Neural crest cell (in vitro differentiated cells): ENCODE results near the gene CCDC30. TPM values are rescaled to one million over a fixed set of nuclear protein-coding genes. Genes with fewer than 3 reads are reported as not detected.
A peak's percentile ranks its signal among the peaks of the same experiment; 100 is the strongest.
"Not testable (repeated sequence)": the region's sequence is repeated elsewhere in the genome, so short reads cannot be mapped to it uniquely, and the experiment has no call there.

ENCODE experiments used
- DNase-seq: peaks from one replicate; pipeline ENCODE4 v3.0.0; 2021; ENCODE audit warnings: low read depth, mixed read lengths, low spot score
- H3K27ac Mint-ChIP-seq: one replicate; pipeline ENCODE4 v1.8.0; 2021; ENCODE audit warnings: mild to moderate bottlenecking, mixed read lengths; ENCODE audit not compliant: unreplicated experiment
- H3K27me3 Mint-ChIP-seq: 2 replicates; pipeline ENCODE4 v1.8.0; 2021; ENCODE audit warnings: low read depth, mild to moderate bottlenecking, mixed read lengths
- H3K36me3 Mint-ChIP-seq: 2 replicates; pipeline ENCODE4 v1.8.0; 2021; ENCODE audit warnings: low read depth, mild to moderate bottlenecking, mixed read lengths
- H3K4me1 Mint-ChIP-seq: 2 replicates; pipeline ENCODE4 v1.8.0; 2021; ENCODE audit warnings: mixed read lengths
- H3K4me3 Mint-ChIP-seq: one replicate; pipeline ENCODE4 v1.8.0; 2021; ENCODE audit warnings: mild to moderate bottlenecking, mixed read lengths
- H3K9me3 Mint-ChIP-seq: 2 replicates; pipeline ENCODE4 v1.8.0; 2021; ENCODE audit warnings: mixed read lengths
- total RNA-seq: library from RNA; stranded (reverse); gene quantifications from 2 replicates; pipeline ENCODE4 v1.2.1, GENCODE V29; 2021
- TF ChIP-seq, protein P1 (sequence below): fragments of 200-600 bp; sonication (generic); conservative IDR thresholded peaks from 2 replicates; pipeline ENCODE4 v1.5.0; 2021; ENCODE audit warnings: antibody characterized with exemption, mild to moderate bottlenecking

The CCDC30 gene
- total RNA-seq, 1 donor from 2014 or later, result 6.9 TPM

DNA sequence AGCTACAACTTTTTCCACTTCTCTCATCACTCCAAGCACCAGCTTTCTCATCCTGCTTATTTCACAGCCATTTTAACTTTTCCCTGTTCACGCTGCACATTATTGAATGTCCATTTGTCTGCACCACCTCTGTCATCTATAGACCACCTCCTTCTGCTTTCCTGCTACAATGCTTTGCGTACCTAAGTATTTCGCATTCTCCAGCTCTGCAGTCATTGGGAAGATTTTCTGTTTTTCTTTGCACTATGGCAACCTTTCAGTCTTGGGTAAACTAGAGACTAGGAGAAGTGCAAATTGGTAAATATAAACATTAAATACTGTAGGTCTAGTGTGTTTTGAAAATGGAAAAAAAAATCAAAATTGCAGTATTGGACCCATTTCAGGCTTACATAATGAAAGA, 835 bp downstream of the CCDC30 start:
- H3K4me3 Mint-ChIP-seq, result peak overlapping the region; percentile 97
- no peak for DNase-seq
- peak overlapping the region; percentile 0 for H3K27ac Mint-ChIP-seq
- H3K4me1 Mint-ChIP-seq, result peaks cover 27% of the 10 kb centered on the region
- TF ChIP-seq, protein P1, sequence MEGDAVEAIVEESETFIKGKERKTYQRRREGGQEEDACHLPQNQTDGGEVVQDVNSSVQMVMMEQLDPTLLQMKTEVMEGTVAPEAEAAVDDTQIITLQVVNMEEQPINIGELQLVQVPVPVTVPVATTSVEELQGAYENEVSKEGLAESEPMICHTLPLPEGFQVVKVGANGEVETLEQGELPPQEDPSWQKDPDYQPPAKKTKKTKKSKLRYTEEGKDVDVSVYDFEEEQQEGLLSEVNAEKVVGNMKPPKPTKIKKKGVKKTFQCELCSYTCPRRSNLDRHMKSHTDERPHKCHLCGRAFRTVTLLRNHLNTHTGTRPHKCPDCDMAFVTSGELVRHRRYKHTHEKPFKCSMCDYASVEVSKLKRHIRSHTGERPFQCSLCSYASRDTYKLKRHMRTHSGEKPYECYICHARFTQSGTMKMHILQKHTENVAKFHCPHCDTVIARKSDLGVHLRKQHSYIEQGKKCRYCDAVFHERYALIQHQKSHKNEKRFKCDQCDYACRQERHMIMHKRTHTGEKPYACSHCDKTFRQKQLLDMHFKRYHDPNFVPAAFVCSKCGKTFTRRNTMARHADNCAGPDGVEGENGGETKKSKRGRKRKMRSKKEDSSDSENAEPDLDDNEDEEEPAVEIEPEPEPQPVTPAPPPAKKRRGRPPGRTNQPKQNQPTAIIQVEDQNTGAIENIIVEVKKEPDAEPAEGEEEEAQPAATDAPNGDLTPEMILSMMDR, result no peak
- H3K27me3 Mint-ChIP-seq, result no peaks in the 10 kb centered on the region
- H3K9me3 Mint-ChIP-seq, result no peaks in the 10 kb centered on the region
- no peaks in the 10 kb centered on the region for H3K36me3 Mint-ChIP-seq

DNA sequence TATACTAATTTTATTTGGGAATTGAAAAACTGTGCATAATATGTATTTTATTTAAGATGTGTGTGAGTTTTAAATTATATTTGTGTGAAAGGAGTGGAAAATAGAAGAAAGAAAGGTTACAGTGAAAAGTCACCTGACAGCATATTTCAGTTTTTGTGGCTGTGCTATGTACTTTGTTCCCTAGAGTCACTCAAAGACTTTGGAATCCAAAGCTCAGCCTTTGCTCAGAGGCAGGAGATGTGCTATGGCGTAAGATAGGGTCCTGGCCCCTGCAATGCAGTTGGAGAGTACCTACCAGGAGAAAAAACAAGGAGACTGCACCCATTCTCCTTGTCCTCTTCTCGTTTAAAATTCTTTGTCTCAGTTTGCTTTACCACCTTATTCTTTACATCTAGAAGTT, 2.9 kb downstream of the CCDC30 start:
- Mint-ChIP-seq H3K4me1 (peaks cover 27% of the 10 kb centered on the region), H3K4me3 (no peak overlapping the region), H3K36me3 (no peaks in the 10 kb centered on the region), H3K27me3 (no peaks in the 10 kb centered on the region), H3K9me3 (no peaks in the 10 kb centered on the region), H3K27ac (no peak overlapping the region)
- TF ChIP-seq, protein P1, result no peak
- no peak for DNase-seq

DNA sequence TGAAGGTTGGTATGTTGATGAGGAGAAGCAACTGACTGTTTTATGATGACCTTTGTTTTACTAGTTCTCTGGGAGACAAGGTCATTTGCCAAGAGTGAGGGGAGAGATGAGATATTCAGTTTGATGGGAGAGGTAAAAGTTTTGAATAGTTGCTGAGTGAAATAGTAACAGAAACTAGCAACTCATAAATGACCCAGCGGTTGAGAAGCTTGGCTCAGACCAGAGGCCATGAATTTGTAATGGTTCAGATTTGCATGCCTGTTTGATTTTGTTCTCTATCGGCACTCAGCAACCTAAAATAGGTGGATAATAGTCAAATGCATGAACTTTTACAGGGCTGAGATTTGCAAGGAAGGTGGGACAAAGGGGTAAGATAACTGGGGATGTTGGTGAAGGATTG, 6.6 kb downstream of the CCDC30 start:
- H3K4me1 Mint-ChIP-seq, result no peaks in the 10 kb centered on the region
- TF ChIP-seq, protein P1, result no peak
- no peak for DNase-seq
- no peak overlapping the region for H3K27ac Mint-ChIP-seq
- H3K27me3 Mint-ChIP-seq, result no peaks in the 10 kb centered on the region
- H3K36me3 Mint-ChIP-seq, result no peaks in the 10 kb centered on the region
- no peaks in the 10 kb centered on the region for H3K9me3 Mint-ChIP-seq
- no peak overlapping the region for H3K4me3 Mint-ChIP-seq

DNA sequence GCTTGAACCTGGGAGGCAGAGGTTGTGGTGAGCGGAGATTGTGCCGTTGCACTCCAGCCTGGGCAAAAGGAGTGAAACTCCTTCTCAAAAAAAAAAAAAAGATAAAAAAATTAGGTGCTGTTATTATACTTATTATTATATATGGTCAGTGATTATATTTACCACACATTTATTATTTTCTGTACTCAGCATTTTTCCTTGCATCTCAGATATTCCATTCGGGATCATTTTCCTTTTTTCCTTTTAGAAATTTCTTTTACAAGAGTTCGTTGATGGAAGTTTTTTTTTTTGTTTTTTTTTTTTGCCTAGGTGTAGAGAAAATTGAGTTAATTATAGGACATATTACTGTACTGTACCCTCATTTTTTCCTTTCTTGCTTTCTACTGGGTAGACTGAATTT, 13.5 kb downstream of the CCDC30 start:
- H3K9me3 Mint-ChIP-seq, result no peaks in the 10 kb centered on the region
- H3K27me3 Mint-ChIP-seq, result no peaks in the 10 kb centered on the region
- TF ChIP-seq, protein P1, result no peak
- H3K4me3 Mint-ChIP-seq, result no peak overlapping the region
- H3K4me1 Mint-ChIP-seq, result peaks cover 5% of the 10 kb centered on the region
- H3K27ac Mint-ChIP-seq, result no peak overlapping the region
- DNase-seq, result no peak
- H3K36me3 Mint-ChIP-seq, result peaks cover 2% of the 10 kb centered on the region

DNA sequence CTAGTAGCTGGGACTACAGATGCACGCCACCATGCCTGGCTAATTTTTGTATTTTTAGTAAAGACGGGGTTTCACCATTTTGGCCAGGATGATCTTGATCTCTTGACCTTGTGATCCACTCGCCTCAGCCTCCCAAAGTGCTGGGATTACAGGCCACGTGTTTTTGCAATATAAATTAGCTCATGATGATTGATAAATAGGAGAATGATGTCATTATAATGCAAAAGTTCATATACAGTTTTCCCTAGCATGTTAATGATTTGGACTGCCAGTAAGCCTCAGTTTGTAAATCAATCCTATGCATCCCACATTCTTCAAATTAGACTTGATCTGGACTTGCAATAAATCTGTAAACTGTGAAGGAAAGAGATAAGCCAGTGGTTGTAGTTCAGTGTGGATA, 14.3 kb downstream of the CCDC30 start:
- H3K27ac Mint-ChIP-seq, H3K4me1 Mint-ChIP-seq, H3K9me3 Mint-ChIP-seq, H3K4me3 Mint-ChIP-seq, H3K36me3 Mint-ChIP-seq, DNase-seq, H3K27me3 Mint-ChIP-seq: not testable (repeated sequence)

DNA sequence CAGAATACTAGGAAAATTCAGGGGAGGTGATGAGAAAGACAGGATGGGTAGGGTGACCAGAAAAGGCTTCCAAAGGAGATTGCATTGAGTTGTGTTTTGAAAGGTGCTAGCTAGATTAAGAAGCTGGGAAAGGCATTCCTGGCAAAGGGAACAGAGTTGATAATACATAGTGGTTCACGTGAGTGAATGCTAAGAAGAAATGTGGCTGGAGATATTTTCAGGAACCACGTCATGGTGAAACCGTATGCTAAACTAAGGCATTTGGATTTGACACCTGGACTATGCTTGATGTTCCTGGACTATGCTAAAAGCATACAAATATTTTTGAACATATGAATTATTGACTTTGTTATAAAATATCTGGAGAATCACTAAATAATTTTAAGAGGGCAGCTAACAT, 14.7 kb downstream of the CCDC30 start:
- TF ChIP-seq, protein P1, result no peak
- Mint-ChIP-seq H3K27me3 (no peaks in the 10 kb centered on the region), H3K9me3 (no peaks in the 10 kb centered on the region), H3K27ac (no peak overlapping the region), H3K36me3 (peaks cover 2% of the 10 kb centered on the region), H3K4me3 (no peak overlapping the region), H3K4me1 (peaks cover 5% of the 10 kb centered on the region)
- DNase-seq, result no peak
